Central memory CD8-positive, alpha-beta T cell (primary cell): ENCODE measurements around the gene ELL2.

Experiments used
- ATAC-seq: fragments of 150-1000 bp; cut with Tn5 transposase; replicated peaks from 2 replicates; pipeline ENCODE4 v1.10.0; 2022; ENCODE audit warnings: mild to moderate bottlenecking, moderate FRiP score, moderate number of reproducible peaks; ENCODE audit not compliant: poor library complexity, severe bottlenecking; ENCODE audit errors: extremely low read depth
- DNase-seq, 2 donors: peaks; one replicate each; pipeline ENCODE4 v3.0.0; 2021; ENCODE audit warnings: low spot score in 2 of 2
- H3K27ac Mint-ChIP-seq: one replicate; pipeline ENCODE4 v1.8.0; 2022; ENCODE audit warnings: low read depth, mild to moderate bottlenecking, moderate library complexity, mixed read lengths
- H3K27me3 Mint-ChIP-seq: one replicate; pipeline ENCODE4 v1.8.0; 2022; ENCODE audit warnings: mixed read lengths
- H3K36me3 Mint-ChIP-seq: one replicate; pipeline ENCODE4 v1.8.0; 2022; ENCODE audit warnings: mild to moderate bottlenecking, moderate library complexity, mixed read lengths; ENCODE audit not compliant: insufficient read depth
- H3K4me1 Mint-ChIP-seq: one replicate; pipeline ENCODE4 v1.8.0; 2022; ENCODE audit warnings: mixed read lengths
- H3K4me3 Mint-ChIP-seq: one replicate; pipeline ENCODE4 v1.8.0; 2022; ENCODE audit warnings: mild to moderate bottlenecking, moderate library complexity, mixed read lengths
- H3K9me3 Mint-ChIP-seq: one replicate; pipeline ENCODE4 v1.8.0; 2022; ENCODE audit warnings: mixed read lengths

Gene ELL2

GRCh38 chr5:95942414-95942813 is 19.2 kb downstream of the ELL2 start:
- ATAC-seq = no peak
- no peak overlapping the region for H3K4me3 Mint-ChIP-seq
- H3K4me1 Mint-ChIP-seq = peaks cover 20% of the 10 kb centered on the region
- no peak for DNase-seq
- peaks cover 2% of the 10 kb centered on the region for H3K36me3 Mint-ChIP-seq
- no peak overlapping the region for H3K27ac Mint-ChIP-seq
- H3K9me3 Mint-ChIP-seq = no peaks in the 10 kb centered on the region
- no peaks in the 10 kb centered on the region for H3K27me3 Mint-ChIP-seq

- Mint-ChIP-seq H3K27me3 (no peaks in the 10 kb centered on the region), H3K36me3 (peaks cover 4% of the 10 kb centered on the region), H3K4me3 (no peak overlapping the region), H3K4me1 (peaks cover 20% of the 10 kb centered on the region), H3K9me3 (no peaks in the 10 kb centered on the region), H3K27ac (no peak overlapping the region)
- DNase-seq (no peak), ATAC-seq (no peak)
These were observed 19.9 kb downstream of the ELL2 start for GRCh38 chr5:95941756-95942155.

DNA sequence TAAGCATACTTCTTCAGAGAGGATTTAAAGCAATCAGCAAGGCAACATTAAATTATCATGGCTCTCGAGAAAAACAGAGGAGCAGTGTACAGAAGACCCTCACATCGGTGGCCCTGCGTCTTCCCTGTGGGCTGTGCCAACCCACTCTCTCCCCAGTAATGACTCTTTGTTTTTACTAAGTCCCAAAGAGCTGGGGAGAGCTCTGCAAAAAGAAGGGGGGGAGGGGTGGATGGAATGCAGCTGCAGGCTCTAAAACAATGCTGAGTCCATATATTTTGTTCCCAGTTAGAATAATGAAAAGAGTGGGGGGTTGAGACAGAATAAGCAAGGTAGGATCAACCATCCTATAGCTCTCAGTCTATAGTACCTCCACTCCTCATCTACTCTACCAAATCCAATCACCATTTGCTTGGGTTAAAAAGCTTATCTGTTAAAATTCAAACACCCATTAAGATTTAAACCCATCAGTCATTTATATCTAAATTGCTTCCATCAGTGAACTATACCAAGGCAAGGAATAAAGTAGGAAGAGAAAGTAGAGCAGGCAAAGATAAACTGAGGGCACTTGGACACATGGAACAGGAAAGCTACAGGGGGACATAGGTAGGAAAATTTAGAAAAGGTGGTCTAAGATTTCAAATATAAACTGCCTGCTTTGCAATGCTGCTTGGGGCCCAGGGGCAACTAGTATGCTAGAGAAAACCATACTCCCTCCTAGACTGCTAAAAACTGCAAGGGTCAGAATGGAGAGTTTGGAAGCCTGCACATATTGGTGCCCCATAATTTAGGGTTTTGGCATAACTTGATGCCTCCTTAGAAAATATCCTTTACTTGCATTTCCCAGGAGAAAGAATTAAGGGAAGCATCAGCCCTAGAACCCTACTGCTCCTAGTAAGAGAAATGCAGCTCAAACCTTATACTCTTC is 20.6 kb downstream of the ELL2 start:
- no peak overlapping the region for H3K4me3 Mint-ChIP-seq
- no peak overlapping the region for H3K27ac Mint-ChIP-seq
- no peaks in the 10 kb centered on the region for H3K27me3 Mint-ChIP-seq
- ATAC-seq (no peak), DNase-seq (no peak)
- H3K36me3 Mint-ChIP-seq = peaks cover 6% of the 10 kb centered on the region
- H3K9me3 Mint-ChIP-seq = no peaks in the 10 kb centered on the region
- peaks cover 15% of the 10 kb centered on the region for H3K4me1 Mint-ChIP-seq

GRCh38 chr5:95939465-95939864 is 22.2 kb downstream of the ELL2 start:
- no peaks in the 10 kb centered on the region for H3K9me3 Mint-ChIP-seq
- H3K36me3 Mint-ChIP-seq = peaks cover 4% of the 10 kb centered on the region
- no peaks in the 10 kb centered on the region for H3K27me3 Mint-ChIP-seq
- H3K4me3 Mint-ChIP-seq = no peak overlapping the region
- no peak for ATAC-seq
- no peak overlapping the region for H3K27ac Mint-ChIP-seq
- peaks cover 1% of the 10 kb centered on the region for H3K4me1 Mint-ChIP-seq
- DNase-seq = no peak

DNA sequence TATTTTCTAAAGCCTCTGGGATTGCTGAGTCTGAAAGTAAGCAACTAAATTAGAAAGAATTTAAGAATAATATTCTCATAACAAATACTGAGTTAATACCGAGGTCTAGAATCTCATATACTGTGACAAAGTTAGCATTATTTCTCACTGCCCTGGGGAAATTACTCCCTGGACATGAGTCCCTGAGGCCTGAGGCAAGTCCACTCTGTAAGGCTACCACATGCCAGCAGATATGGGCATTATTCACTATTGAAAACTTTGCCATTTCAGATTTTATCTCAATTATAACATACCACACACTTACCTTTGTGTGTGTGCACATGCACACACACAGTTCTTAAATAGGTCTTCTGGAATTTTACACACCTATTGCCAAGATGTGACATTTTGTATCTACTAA is 22.9 kb downstream of the ELL2 start:
- Mint-ChIP-seq H3K36me3 (peaks cover 4% of the 10 kb centered on the region), H3K4me1 (peaks cover 5% of the 10 kb centered on the region), H3K9me3 (no peaks in the 10 kb centered on the region), H3K27me3 (no peaks in the 10 kb centered on the region), H3K27ac (no peak overlapping the region), H3K4me3 (no peak overlapping the region)
- ATAC-seq (no peak), DNase-seq (no peak)

DNA sequence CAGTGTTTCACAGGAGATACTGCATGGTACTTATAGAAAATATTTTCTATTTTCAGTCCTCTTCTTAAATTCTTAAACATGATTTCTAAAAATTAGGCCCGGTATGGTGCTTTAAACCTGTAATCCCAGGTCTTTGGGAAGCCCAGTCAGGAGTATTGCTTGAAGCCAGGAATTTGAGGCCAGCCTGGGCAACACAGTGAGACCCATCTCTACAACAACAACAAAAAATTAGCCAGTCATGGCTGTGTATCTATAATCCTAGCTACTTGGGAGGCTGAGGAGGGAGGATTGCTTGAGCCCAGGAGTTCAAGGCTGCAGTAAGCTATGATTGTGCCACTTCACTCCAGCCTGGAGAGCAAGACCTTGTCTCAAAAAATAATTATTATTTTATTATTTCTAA is 23.3 kb downstream of the ELL2 start:
- no peak overlapping the region for H3K27ac Mint-ChIP-seq
- no peak for ATAC-seq
- peaks cover 4% of the 10 kb centered on the region for H3K36me3 Mint-ChIP-seq
- H3K4me1 Mint-ChIP-seq = peaks cover 5% of the 10 kb centered on the region
- no peaks in the 10 kb centered on the region for H3K9me3 Mint-ChIP-seq
- DNase-seq = no peak
- H3K27me3 Mint-ChIP-seq = no peaks in the 10 kb centered on the region
- no peak overlapping the region for H3K4me3 Mint-ChIP-seq

DNA sequence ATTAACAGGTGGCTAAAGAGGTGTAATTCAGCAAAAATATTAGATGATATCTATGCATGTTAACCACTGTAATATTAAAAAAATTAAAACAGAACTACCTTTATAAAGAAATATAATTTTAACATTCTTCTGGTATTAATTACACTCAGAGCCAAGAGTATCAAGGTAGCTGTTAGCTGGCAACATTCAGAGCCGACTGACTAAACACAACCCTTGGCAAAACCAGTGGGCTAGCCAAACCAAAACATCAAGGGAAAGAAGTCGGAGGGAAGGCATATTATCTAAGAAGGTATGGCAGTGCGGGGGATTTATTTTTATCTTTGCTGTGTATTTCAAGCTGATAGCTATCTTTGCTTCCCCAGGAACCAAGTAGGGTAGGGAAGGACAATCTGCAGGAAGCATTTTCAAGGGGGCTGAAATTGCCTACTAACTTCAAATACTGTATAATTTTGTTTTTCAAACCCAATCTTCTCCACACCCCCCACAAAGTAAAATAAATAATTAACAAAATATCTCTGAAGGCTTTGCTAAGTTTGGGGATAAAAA is 24.0 kb downstream of the ELL2 start:
- H3K4me1 Mint-ChIP-seq = peaks cover 5% of the 10 kb centered on the region
- ATAC-seq = no peak
- H3K9me3 Mint-ChIP-seq = no peaks in the 10 kb centered on the region
- H3K4me3 Mint-ChIP-seq = no peak overlapping the region
- H3K27ac Mint-ChIP-seq = no peak overlapping the region
- H3K27me3 Mint-ChIP-seq = no peaks in the 10 kb centered on the region
- DNase-seq = no peak
- peaks cover 4% of the 10 kb centered on the region for H3K36me3 Mint-ChIP-seq

GRCh38 chr5:95936812-95937397 is 24.7 kb downstream of the ELL2 start:
- peaks cover 4% of the 10 kb centered on the region for H3K36me3 Mint-ChIP-seq
- H3K27ac Mint-ChIP-seq = no peak overlapping the region
- ATAC-seq (no peak), DNase-seq (no peak)
- H3K4me1 Mint-ChIP-seq = peaks cover 5% of the 10 kb centered on the region
- no peak overlapping the region for H3K4me3 Mint-ChIP-seq
- no peaks in the 10 kb centered on the region for H3K27me3 Mint-ChIP-seq
- H3K9me3 Mint-ChIP-seq = no peaks in the 10 kb centered on the region

DNA sequence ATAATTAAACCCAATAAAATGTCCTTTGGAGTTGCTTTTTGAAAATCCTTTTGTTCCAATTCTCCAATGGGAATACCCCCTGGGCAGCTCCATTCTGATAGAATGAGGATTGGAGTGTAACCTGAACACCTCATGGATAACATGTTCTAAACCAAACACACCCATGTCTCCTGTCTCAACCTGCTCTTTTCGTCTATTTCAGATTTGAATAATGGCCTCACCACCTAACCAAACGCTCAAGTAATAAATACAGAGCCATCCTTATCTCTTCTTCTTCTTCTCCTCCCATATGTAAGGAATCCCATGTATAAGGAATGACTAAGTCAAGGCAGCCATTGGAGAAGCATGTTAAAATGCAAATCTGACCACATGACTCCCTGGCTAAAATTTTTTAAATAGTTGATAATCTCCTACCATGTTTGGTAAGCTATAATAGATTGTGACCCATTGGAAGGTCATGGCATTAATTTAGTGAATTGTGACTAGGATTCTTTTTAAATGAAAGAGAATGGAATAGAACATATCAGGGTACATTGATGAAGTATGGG is 26.0 kb downstream of the ELL2 start:
- Mint-ChIP-seq H3K27me3 (no peaks in the 10 kb centered on the region), H3K4me1 (peaks cover 5% of the 10 kb centered on the region), H3K9me3 (no peaks in the 10 kb centered on the region), H3K36me3 (peaks cover 5% of the 10 kb centered on the region), H3K4me3 (no peak overlapping the region), H3K27ac (no peak overlapping the region)
- no peak for DNase-seq
- no peak for ATAC-seq

- Mint-ChIP-seq H3K4me3 (no peak overlapping the region), H3K36me3 (peaks cover 5% of the 10 kb centered on the region), H3K27me3 (no peaks in the 10 kb centered on the region), H3K9me3 (no peaks in the 10 kb centered on the region), H3K27ac (no peak overlapping the region), H3K4me1 (peaks cover 5% of the 10 kb centered on the region)
- no peak for DNase-seq
- no peak for ATAC-seq
These were observed 27.3 kb downstream of the ELL2 start for GRCh38 chr5:95934207-95934804.

DNA sequence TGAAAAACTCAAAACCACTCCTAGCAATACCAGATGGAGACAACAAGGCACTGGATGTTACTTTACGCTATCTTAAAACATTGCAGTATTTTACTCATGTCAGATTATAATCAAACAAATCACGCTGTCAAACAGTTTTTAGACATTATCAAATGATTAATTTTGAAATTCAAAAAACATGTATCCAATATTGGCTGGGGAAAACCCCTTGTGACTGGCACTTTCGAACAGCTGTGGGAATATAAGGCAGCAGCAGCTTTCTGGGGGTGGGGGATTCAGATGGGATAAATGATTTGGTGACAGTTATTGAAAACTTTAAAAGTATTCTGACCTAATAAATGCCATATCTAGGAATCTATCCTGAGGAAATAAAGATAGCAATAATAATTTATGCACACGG is 28.7 kb downstream of the ELL2 start:
- no peaks in the 10 kb centered on the region for H3K27me3 Mint-ChIP-seq
- H3K4me3 Mint-ChIP-seq = no peak overlapping the region
- ATAC-seq (no peak), DNase-seq (no peak)
- H3K36me3 Mint-ChIP-seq = peaks cover 9% of the 10 kb centered on the region
- H3K27ac Mint-ChIP-seq = no peak overlapping the region
- no peaks in the 10 kb centered on the region for H3K9me3 Mint-ChIP-seq
- H3K4me1 Mint-ChIP-seq = peaks cover 12% of the 10 kb centered on the region

DNA sequence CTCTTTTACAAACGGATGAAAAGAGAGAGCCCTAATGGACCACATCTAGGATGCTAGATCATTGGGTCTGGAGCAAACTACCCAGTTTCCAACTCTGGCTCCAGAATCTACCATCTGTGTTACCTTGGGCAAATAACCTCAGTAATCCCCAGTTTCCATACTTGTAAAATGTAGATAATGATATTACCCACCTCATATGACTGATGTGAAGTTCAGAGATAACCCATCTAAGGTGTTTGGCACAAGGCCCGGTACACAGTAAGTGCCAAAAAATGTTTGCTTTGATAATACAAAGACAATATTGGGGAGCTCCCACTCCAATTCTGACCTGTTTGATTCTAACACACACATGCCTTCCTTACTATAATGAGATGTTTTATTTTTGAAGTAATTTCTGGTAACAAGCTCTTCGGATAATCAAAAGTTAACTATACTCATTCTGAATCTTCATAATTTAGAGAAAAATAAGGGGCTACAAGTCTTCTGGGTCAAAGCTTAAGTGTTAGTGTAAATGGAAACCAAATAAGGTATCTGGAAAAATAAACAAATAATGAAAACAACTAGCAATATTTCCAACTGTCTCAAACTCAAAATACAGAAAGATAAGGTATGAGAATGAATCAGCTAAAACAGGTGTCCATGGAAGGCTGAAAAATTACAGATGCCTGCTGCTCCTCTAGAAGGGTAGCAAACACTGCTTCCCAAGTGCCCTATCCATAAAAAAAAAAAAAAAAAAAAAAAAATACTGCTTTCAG is 30.4 kb downstream of the ELL2 start:
- ATAC-seq = no peak
- no peaks in the 10 kb centered on the region for H3K27me3 Mint-ChIP-seq
- DNase-seq = no peak
- peaks cover 15% of the 10 kb centered on the region for H3K4me1 Mint-ChIP-seq
- H3K36me3 Mint-ChIP-seq = peaks cover 5% of the 10 kb centered on the region
- H3K4me3 Mint-ChIP-seq = no peak overlapping the region
- no peak overlapping the region for H3K27ac Mint-ChIP-seq
- H3K9me3 Mint-ChIP-seq = no peaks in the 10 kb centered on the region
